C4-2B (cell line): ENCODE measurements around the gene ADAMTS10.

Experiments
- ZFX ChIP-seq: fragments of 450-650 bp; IDR thresholded peaks from 2 replicates; pipeline ENCODE4 v1.6.1; 2017
- TF ChIP-seq, protein P1 (sequence below): fragments of 450-650 bp; conservative IDR thresholded peaks from 2 replicates; pipeline ENCODE4 v1.5.1; 2017; ENCODE audit warnings: mild to moderate bottlenecking

DNA sequence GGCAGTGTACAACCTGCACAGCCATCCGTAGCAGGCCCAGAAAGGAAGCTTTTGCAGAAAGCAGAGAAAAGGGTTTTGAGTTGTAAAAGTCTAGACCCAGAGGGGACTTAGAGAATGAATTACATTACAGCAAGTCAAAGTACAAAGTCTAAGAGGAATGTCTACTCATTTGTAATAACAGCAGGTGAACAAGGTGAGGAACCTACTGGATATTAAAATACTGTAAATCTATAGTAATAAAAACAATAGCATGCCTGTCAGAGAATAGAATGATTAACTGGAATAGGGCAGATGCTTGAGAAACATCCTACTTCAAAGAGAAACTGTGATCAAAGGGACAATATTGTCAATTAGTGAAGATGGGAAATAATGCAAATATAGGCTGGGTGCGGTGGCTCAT is 78.3 kb downstream of the ADAMTS10 start:
- TF ChIP-seq, protein P1, sequence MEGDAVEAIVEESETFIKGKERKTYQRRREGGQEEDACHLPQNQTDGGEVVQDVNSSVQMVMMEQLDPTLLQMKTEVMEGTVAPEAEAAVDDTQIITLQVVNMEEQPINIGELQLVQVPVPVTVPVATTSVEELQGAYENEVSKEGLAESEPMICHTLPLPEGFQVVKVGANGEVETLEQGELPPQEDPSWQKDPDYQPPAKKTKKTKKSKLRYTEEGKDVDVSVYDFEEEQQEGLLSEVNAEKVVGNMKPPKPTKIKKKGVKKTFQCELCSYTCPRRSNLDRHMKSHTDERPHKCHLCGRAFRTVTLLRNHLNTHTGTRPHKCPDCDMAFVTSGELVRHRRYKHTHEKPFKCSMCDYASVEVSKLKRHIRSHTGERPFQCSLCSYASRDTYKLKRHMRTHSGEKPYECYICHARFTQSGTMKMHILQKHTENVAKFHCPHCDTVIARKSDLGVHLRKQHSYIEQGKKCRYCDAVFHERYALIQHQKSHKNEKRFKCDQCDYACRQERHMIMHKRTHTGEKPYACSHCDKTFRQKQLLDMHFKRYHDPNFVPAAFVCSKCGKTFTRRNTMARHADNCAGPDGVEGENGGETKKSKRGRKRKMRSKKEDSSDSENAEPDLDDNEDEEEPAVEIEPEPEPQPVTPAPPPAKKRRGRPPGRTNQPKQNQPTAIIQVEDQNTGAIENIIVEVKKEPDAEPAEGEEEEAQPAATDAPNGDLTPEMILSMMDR: no peak
- TF ChIP-seq ZFX: no peak
